Activated naive CD8-positive, alpha-beta T cell treated with anti-CD3 and anti-CD28 coated beads, Interleukin-2, amount 10 ng/mL, durations not matched to agents 7 days and 5 days (primary cell): Measurements from ENCODE around the gene NOS1AP. TPM values are rescaled to one million over a fixed set of nuclear protein-coding genes. Genes with fewer than 3 reads are reported as not detected.

Experiments used
- ATAC-seq: fragments of 150-1000 bp; cut with Tn5 transposase; one replicate; pipeline ENCODE4 v1.10.0; 2021; ENCODE audit warnings: low read depth, moderate library complexity
- POLR2A ChIA-PET: fragments of 350-600 bp; sonication (Branson Sonifier 250); formaldehyde crosslinking; loops from one replicate; lab custom pipeline; 2021; ENCODE audit warnings: antibody characterized with exemption; lab: Charles Lee
- DNase-seq: peaks from one replicate; pipeline ENCODE4 v3.0.0; 2021
- H3K27ac Mint-ChIP-seq: one replicate; pipeline ENCODE4 v1.8.0; 2022; ENCODE audit warnings: mild to moderate bottlenecking, mixed read lengths
- H3K27me3 Mint-ChIP-seq: one replicate; pipeline ENCODE4 v1.8.0; 2022; ENCODE audit warnings: mild to moderate bottlenecking, moderate library complexity, mixed read lengths
- H3K36me3 Mint-ChIP-seq: one replicate; pipeline ENCODE4 v1.8.0; 2021; ENCODE audit warnings: mild to moderate bottlenecking, mixed read lengths
- H3K4me1 Mint-ChIP-seq: one replicate; pipeline ENCODE4 v1.8.0; 2021; ENCODE audit warnings: mixed read lengths
- H3K4me3 Mint-ChIP-seq: one replicate; pipeline ENCODE4 v1.8.0; 2022; ENCODE audit warnings: mild to moderate bottlenecking, moderate library complexity, mixed read lengths
- H3K9me3 Mint-ChIP-seq: one replicate; pipeline ENCODE4 v1.8.0; 2021; ENCODE audit warnings: mixed read lengths
- total RNA-seq, 2 experiments: library from RNA; stranded (reverse); gene quantifications; one replicate each; pipeline ENCODE4 v1.2.3, GENCODE V29; 2021

The NOS1AP gene
- total RNA-seq, 2 experiments from 2014 or later: not detected

DNA sequence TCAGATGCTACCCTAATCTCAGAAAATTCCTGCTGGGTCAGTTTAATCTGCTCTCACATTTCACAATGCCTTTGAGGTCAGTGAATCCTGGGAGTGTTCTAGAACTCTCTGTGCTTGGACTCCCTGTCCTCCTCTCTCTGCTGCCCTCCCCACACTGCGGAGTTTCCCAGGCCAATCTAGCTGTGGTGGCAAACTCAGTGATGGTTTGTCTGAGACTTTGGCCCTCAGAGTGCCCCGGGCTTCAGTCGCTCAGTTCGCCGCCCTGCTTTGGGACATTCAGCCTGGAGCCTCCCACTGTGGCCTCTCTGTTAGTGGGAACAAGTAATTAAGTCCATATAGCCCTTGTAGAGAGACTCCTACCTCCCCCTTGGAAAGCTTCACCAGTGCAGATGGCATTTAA lies 319.1 kb downstream of the NOS1AP start:
- no peaks in the 10 kb centered on the region for H3K9me3 Mint-ChIP-seq
- POLR2A ChIA-PET: no interaction called here
- H3K36me3 Mint-ChIP-seq: no peaks in the 10 kb centered on the region
- peaks cover 17% of the 10 kb centered on the region for H3K27me3 Mint-ChIP-seq
- no peak overlapping the region for H3K4me3 Mint-ChIP-seq
- H3K27ac Mint-ChIP-seq: no peak overlapping the region
- ATAC-seq (no peak), DNase-seq (no peak)
- H3K4me1 Mint-ChIP-seq: peaks cover 4% of the 10 kb centered on the region

- Mint-ChIP-seq H3K4me3 (no peak overlapping the region), H3K36me3 (no peaks in the 10 kb centered on the region), H3K27me3 (peaks cover 17% of the 10 kb centered on the region), H3K4me1 (peaks cover 4% of the 10 kb centered on the region), H3K27ac (no peak overlapping the region), H3K9me3 (no peaks in the 10 kb centered on the region)
- ATAC-seq (no peak), DNase-seq (no peak)
- POLR2A ChIA-PET: no interaction called here
Measured at GRCh38 chr1:162389021-162389818, 319.7 kb downstream of the NOS1AP start.

GRCh38 chr1:162389971-162390370 lies 320.5 kb downstream of the NOS1AP start:
- no peak overlapping the region for H3K4me3 Mint-ChIP-seq
- peaks cover 4% of the 10 kb centered on the region for H3K4me1 Mint-ChIP-seq
- DNase-seq: no peak
- no peaks in the 10 kb centered on the region for H3K36me3 Mint-ChIP-seq
- no peak for ATAC-seq
- no peak overlapping the region for H3K27ac Mint-ChIP-seq
- no peaks in the 10 kb centered on the region for H3K9me3 Mint-ChIP-seq
- H3K27me3 Mint-ChIP-seq: peaks cover 21% of the 10 kb centered on the region
- POLR2A ChIA-PET: no interaction called here

DNA sequence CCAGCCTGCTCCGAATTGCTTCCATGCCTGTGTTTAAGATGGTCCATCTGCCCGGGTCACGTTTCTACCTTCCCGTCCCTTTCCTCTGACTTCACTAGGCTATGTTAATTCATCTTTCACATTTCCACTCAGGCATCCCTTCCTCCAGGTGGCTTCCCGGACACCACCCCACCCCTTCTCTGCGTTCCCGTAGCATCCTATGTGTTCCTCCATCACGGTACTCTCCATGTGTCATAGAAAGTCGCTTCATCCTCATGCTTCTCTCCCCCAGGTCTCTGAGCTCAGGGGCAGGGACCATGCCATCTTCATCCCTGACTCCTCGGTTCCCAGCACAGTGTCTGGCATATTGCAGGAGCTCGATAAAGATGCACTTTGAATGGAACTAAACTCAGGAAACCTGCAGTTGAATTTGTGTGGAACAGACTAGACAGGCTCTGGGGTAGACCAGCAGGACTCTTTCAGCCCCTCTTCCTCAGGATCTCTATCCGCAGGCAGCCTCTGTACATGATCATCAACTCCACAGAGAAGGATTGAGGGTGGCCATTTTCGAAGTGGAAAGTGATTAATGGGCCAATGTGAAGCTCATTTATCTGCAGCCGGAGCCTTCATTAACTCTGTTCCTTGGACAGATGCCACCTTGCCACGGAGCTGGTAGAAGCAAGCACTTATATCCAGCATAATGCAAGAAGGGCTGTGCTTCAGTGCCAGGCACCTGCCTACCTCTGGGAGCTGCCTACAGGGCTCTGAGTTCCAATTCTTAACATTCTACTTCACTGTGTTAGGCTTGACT lies 321.1 kb downstream of the NOS1AP start:
- Mint-ChIP-seq H3K4me1 (peaks cover 4% of the 10 kb centered on the region), H3K27me3 (peaks cover 23% of the 10 kb centered on the region), H3K4me3 (no peak overlapping the region), H3K36me3 (no peaks in the 10 kb centered on the region), H3K9me3 (no peaks in the 10 kb centered on the region), H3K27ac (no peak overlapping the region)
- ATAC-seq: no peak
- DNase-seq: no peak
- POLR2A ChIA-PET: no interaction called here

- peaks cover 4% of the 10 kb centered on the region for H3K4me1 Mint-ChIP-seq
- no peaks in the 10 kb centered on the region for H3K9me3 Mint-ChIP-seq
- POLR2A ChIA-PET: no interaction called here
- no peak overlapping the region for H3K4me3 Mint-ChIP-seq
- no peak overlapping the region for H3K27ac Mint-ChIP-seq
- DNase-seq (no peak), ATAC-seq (no peak)
- peaks cover 36% of the 10 kb centered on the region for H3K27me3 Mint-ChIP-seq
- H3K36me3 Mint-ChIP-seq: no peaks in the 10 kb centered on the region
Measured at GRCh38 chr1:162391790-162392563, 322.5 kb downstream of the NOS1AP start.

DNA sequence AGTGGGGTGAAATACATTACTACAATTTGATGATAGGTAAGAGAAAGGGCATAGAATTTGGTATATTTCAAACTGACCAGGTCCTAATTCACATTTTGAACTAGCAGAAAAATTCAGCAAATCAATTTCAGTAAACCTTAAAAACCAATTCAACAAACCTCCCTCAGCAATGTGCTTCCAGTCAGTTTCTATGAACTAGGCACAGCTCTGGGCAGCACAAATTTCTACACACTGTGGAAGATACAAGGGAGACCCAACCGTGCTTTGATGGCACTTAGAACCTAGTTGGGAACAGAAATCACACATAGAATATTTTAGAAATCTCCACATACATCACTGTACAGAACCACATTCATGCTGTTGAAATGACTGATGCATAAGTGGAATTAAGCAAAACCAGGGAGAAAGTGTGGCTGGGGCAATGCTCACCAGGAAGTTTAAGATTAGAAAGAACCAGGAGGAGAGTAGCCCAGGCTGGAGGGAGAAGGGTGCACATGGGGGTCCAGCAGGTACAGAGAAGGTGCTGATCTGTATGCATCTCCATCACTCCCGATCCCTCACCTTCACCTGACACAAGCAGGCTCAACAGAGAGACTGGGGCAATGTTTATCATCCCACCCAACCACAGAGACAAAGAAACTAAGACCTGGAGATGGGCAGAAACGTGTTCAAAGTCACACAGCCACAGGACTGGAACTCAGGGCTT lies 326.9 kb downstream of the NOS1AP start:
- Mint-ChIP-seq H3K27ac (no peak overlapping the region), H3K36me3 (no peaks in the 10 kb centered on the region), H3K4me1 (peaks cover 1% of the 10 kb centered on the region), H3K9me3 (no peaks in the 10 kb centered on the region), H3K4me3 (no peak overlapping the region), H3K27me3 (peaks cover 38% of the 10 kb centered on the region)
- ATAC-seq (no peak), DNase-seq (no peak)
- POLR2A ChIA-PET: no interaction called here

DNA sequence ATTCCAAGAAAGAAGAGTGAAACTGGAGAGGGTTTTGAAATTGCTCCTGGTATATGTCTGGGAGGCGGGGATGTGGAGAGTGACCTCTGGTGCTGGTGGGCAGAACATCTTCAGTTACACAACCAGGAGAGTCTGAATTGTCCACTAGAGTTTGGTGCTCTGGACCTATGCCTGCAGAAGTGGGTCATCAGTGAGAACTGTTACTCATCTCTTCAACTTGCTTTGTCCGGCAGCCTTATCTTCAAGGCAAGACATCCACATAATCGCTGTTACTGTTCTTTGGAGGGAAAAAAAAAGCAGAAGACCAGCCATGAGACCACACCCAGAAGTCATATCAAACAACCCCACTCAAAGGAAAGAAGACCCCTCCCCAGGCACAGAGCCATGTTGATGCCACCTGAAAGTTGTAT lies 327.6 kb downstream of the NOS1AP start:
- H3K4me3 Mint-ChIP-seq: no peak overlapping the region
- no peak overlapping the region for H3K27ac Mint-ChIP-seq
- H3K9me3 Mint-ChIP-seq: no peaks in the 10 kb centered on the region
- H3K27me3 Mint-ChIP-seq: peaks cover 42% of the 10 kb centered on the region
- no peaks in the 10 kb centered on the region for H3K36me3 Mint-ChIP-seq
- DNase-seq (no peak), ATAC-seq (no peak)
- POLR2A ChIA-PET: no interaction called here
- peaks cover 1% of the 10 kb centered on the region for H3K4me1 Mint-ChIP-seq

GRCh38 chr1:162397943-162398560 lies 328.6 kb downstream of the NOS1AP start:
- Mint-ChIP-seq H3K4me3 (no peak overlapping the region), H3K4me1 (no peaks in the 10 kb centered on the region), H3K36me3 (no peaks in the 10 kb centered on the region), H3K9me3 (no peaks in the 10 kb centered on the region), H3K27ac (no peak overlapping the region), H3K27me3 (peaks cover 40% of the 10 kb centered on the region)
- DNase-seq (no peak), ATAC-seq (no peak)
- POLR2A ChIA-PET: no interaction called here

DNA sequence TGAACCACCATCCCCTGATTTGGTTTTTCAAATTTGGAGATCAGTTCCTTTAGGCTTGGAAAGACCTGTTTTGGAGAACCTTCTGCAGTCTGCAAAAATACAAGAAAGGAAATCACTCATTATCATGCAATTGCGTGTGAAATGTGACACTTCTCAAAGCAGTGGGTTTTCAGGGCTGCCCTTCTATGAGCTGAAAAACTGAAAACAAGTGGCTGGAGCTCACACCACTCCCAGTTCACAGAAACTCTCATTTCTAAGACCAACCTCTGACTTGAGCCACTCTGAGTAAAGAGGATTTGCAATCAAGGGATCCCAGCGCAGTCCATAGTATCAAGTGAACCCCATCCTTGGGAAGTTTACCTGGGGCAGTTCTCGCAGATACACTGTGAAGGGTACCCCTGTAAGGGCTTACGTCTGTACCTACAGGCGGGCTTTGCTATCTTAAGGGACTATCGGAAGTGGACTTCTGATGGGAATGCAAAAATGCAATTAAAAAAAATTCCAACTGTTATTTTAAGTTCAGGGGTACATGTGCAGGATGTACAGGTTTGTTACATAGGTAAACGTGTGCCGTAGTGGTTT lies 329.6 kb downstream of the NOS1AP start:
- no peak for ATAC-seq
- no peak overlapping the region for H3K4me3 Mint-ChIP-seq
- H3K4me1 Mint-ChIP-seq: no peaks in the 10 kb centered on the region
- no peak for DNase-seq
- no peaks in the 10 kb centered on the region for H3K36me3 Mint-ChIP-seq
- no peaks in the 10 kb centered on the region for H3K9me3 Mint-ChIP-seq
- peaks cover 36% of the 10 kb centered on the region for H3K27me3 Mint-ChIP-seq
- H3K27ac Mint-ChIP-seq: no peak overlapping the region
- POLR2A ChIA-PET: no interaction called here

- POLR2A ChIA-PET: no interaction called here
- Mint-ChIP-seq H3K27me3 (peaks cover 35% of the 10 kb centered on the region), H3K36me3 (no peaks in the 10 kb centered on the region), H3K4me3 (no peak overlapping the region), H3K27ac (no peak overlapping the region), H3K9me3 (no peaks in the 10 kb centered on the region), H3K4me1 (no peaks in the 10 kb centered on the region)
- ATAC-seq: no peak
- no peak for DNase-seq
Measured at GRCh38 chr1:162400790-162401355, 331.4 kb downstream of the NOS1AP start.

DNA sequence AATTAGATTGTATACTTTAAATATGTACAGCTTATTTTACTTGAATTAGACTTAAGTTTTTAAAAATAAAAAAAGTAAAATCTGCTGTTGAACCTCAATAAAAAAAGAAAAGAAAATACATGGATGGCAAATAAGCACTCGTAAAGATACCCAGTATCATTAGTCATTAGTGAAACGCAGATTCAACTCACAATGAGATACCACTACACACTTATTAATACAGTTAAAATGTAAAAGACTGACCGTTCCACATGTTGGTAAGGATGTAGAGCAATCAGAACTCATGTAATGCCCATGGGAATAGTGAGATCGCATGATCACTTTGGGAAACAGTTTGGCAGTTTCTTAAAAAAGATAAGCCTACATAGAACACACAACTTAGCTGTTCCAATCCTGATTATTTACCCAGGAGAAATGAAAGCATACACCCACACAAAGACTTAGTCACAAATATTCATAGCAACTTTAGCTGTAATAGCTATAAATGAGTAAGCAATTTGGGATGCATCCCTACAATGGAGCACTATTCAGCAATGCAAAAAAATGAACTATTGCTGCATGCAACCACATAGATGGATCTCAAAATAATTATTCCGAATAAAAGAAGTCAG lies 335.2 kb downstream of the NOS1AP start:
- POLR2A ChIA-PET: no interaction called here
- Mint-ChIP-seq H3K4me1 (no peaks in the 10 kb centered on the region), H3K9me3 (no peaks in the 10 kb centered on the region), H3K27ac (no peak overlapping the region), H3K36me3 (no peaks in the 10 kb centered on the region), H3K4me3 (no peak overlapping the region), H3K27me3 (peaks cover 12% of the 10 kb centered on the region)
- DNase-seq: no peak
- no peak for ATAC-seq

DNA sequence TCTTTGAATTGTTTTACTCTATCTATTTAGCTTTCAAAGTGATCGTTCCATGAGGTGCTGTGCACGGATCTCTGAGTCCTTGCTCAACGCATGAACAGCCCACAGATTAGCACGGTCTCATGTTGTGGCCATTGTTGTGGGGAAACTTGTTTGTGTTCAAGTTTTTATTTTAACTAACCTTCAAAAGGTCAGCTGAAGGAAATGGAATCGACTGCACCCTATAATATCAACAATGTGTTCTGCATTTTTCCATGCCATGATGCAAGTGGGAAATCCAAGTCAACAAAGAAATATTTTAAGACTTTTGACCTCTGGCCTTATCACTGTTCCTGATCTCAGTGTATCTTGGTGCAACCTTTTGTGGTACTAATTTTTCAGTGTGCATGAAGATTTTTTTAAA lies 336.3 kb downstream of the NOS1AP start:
- no peaks in the 10 kb centered on the region for H3K36me3 Mint-ChIP-seq
- H3K4me1 Mint-ChIP-seq: no peaks in the 10 kb centered on the region
- peaks cover 16% of the 10 kb centered on the region for H3K27me3 Mint-ChIP-seq
- H3K4me3 Mint-ChIP-seq: no peak overlapping the region
- ATAC-seq (no peak), DNase-seq (no peak)
- POLR2A ChIA-PET: no interaction called here
- no peaks in the 10 kb centered on the region for H3K9me3 Mint-ChIP-seq
- H3K27ac Mint-ChIP-seq: no peak overlapping the region
